Activated CD4-positive, alpha-beta T cell treated with anti-CD3 and anti-CD28 coated beads, Interleukin-2, amount 50 U/mL, for 16 hours (primary cell): ENCODE measurements around the gene SYT11.
"Not testable (repeated sequence)": the region's sequence is repeated elsewhere in the genome, so short reads cannot be mapped to it uniquely, and the experiment has no call there.

Experiments used
- DNase-seq: peaks from one replicate; pipeline ENCODE4 v3.0.0-alpha.2; 2020

The SYT11 gene

DNA sequence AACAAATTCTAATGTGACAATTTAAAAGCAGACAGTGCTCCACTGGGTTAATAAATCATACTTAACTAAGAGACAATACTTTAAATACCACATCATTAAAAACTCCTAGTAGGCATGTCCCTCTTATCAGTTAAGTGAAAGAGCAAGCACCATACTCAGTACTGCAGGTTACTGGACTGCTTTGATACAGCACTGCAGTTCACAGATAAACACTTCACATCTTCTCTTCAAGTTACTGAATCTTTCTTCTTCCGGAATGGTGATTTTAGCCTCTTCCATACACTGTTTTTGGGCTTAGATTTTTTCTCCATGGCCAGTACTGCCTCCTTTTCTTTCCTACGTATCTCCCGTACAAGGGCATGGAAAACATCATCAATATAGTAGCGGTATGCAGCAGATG lies 40.8 kb downstream of the SYT11 start:
- DNase-seq = no peak

DNA sequence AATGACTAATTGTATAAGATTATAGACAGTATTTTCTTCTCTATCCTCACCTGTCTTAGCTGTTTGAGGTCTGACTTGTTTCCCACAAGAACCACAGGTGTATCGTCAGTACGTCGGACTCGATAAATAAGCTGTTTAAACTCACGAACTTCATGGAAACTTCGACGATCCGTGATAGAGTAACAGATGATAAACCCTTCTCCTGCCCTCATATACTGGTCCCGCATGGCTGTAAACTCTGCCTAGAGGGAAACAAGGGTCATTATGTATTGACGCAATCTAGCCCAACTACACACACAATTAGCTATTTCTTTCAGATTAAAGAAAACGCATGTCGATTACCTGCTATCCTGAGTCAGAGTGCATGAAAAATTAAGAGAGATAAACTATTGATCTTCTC lies 44.9 kb downstream of the SYT11 start:
- DNase-seq = no peak

DNA sequence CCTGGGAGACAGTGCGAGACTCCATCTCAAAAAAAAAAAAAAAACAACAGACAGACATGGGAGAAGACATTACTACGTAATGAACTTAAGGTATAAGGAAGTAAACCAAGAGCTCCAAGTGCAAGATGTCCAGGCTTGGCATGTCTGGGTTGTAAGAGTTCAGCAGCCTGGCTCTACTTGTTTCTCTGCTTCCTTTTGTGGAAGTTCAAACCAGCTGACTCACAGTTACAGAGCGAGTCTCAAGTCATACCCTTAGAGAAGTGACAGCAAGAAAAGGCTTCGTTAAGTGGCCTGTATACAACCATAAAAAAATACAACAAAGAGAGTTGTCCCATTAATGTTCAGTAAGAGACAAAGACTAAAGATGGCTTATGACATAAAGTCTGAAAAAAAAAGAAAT lies 50.5 kb downstream of the SYT11 start:
- DNase-seq = peak; percentile 10

DNA sequence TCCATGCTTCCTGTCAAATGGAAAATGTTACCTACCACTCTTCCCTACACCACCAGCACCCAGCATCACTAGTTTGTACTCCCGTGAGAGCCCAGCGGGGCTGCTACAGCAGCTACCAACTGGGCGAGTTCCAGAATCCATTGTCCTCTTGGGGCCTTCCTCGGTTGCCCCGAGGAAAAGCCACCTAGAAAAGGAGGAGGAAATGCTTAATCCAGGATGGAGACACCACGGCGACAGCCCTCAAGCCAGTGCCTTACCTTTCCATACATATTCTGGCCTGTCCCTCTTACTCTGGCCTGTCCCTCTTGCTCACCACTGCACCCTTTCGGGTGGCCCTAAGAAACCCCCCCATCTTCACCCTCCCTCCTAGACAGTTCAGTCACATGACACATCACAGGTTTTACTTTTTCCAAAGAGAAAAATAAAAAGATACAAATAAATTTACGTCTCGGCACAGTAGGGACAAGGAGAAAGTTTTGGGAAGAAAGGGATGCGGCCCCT lies 51.3 kb downstream of the SYT11 start:
- DNase-seq = peak; percentile 16

DNA sequence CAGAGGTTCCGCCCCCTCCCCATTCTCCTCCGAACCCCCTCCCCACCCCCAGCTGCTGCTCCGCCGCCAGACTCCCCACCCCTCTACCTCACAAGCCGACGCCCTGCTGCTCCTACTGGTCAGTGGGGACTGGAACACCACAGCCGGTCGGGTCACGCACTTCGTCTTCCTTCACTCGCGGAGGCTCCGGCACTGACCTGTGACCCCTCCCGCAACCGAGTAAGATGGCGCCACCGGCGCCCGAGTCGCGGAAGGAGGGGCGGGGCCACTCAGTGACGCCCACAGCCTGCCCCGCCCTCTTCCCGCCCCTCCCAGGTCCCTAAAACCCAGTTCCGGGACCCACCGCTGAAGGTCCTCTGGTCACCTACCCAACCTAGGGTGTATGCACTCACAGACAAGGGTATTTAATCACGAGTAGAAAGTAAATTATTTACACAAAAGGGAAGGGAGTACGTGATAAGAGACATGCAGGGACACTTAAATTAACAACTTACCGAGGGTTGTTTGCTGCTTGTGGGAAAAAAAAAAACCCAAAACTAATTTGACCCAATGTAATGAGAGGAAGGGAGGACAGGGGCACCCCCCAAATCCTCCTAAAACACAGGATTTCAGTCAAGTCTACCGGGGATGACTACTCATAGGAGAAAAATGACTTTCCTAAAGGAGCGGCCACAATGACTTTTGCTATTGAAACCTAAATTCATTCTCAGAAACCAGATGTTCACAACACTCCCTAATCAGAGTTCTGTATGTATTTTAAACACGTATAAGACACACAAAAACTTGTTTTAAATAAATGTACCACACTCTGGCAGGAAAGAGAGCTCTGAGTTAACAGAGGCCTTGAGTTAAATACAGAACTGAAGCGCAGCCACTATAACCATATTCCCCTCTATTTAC lies 52.0 kb downstream of the SYT11 start, which contains the start of gene RIT1:
Gene RIT1, minus strand, starts transcription at position 194 of the 900 bp plus-strand sequence. CDS start 588 bp downstream, outside the sequence.
- DNase-seq = peak; percentile 90

DNA sequence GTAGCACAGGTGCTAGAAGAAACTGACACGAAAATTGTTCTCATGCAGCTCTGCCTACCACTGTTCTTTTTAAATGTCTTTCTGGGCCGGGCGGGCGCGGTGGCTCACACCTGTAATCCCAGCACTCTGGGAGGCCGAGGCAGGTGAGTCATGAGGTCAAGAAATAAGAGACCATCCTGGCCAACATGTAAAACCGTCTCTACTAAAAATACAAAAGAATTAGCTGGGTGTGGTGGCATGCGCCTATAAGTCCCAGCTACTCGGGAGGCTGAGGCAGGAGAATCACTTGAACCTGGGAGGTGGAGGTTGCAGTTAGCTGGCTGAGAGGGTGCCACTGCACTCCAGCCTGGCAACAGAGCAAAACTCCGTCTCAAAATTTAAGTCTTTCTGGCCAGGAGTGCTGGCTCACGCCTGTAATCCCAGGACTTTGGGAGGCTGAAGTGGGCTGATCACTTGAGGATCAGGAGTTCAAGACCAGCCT lies 52.7 kb downstream of the SYT11 start:
- DNase-seq = no peak

DNA sequence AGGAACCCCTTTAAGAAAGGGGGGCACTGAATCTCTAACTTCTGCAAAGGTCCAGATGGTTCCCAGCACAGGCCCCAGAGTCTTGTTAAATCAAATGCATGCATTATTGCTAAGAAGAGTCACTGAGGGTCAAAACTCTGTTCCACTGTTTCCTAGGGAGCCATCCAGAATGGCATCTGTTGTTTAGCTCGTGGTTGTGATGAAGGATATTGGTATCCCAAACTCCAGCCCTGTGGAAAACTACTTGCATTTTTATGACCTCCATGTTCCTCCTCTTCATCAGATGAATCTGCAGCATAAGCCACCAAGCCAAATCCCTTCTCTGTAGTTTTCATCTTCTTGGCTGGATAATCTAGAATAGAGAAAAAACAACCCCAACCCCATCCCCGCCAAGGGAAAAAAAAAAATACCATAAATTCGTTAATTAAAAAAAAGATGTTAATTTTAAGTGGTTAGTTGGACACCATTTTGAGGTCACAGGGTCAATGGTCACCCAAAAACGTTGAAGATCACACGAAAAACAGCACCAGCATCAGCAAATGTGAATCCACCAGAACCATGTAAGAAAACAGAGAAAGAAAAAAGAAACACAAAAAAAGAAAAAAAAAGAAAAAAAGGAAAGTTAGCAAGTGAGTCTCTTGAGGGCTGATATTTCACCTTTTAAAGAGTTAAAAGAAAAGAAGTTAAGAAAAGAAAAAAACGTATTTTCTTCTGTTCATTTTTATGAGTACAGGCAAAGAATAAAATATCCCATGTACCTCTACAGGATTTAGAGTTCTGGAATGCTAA lies 54.8 kb downstream of the SYT11 start:
- no peak for DNase-seq

DNA sequence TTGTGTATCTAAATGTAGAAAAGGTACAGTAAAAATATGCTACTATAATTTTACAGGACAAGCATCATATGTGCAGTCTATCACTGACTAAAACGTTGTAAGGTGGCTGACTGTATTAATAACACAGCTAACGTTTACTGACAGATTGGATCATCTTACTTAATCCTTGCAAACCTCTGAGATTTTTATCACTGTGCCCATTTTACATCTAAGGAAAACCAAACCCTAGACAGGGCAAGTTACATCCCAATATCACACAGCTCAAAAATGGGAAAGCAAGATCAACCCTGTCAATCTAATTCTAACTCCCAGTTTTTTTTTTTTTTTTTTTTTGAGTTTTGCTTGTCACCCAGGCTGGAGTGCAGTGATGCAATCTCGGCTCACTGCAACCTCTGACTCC lies 59.3 kb downstream of the SYT11 start:
- DNase-seq = no peak

DNA sequence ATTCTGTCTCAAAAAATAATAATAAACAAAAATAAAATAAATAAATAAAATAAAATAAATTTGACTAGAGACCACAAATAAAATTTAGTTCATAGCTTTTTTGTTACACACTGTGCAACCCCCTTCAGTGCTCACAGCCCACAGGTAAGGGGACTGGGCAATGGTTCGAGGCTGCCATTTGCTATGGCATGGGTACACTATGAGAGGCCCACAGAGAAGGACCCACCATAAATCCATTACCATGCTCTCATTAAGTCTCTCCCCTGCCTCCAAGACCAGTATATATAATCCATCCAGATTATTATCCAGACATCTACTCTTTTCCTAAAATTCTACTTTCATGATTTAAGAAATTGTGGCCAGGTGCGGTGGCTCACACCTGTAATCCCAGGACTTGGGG lies 60.4 kb downstream of the SYT11 start:
- no peak for DNase-seq

DNA sequence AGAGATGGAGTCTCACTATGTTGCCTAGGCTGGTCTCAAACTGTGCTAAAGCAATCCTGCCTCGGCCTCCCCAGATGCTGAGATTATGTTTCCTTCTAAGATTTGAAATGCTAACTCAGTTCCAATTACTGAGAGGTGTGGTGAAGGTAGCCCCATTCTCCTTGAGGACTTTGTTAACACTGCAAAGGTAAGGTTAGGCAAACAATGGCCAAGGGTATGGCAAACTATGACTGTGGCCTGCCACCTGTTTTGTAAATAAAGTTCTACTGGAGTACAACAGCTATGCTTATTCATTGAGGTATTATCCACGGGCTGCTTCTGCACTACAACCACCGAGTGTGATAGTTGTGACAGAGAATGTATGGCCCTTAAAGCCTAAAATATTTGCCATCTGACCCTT lies 61.4 kb downstream of the SYT11 start:
- no peak for DNase-seq

DNA sequence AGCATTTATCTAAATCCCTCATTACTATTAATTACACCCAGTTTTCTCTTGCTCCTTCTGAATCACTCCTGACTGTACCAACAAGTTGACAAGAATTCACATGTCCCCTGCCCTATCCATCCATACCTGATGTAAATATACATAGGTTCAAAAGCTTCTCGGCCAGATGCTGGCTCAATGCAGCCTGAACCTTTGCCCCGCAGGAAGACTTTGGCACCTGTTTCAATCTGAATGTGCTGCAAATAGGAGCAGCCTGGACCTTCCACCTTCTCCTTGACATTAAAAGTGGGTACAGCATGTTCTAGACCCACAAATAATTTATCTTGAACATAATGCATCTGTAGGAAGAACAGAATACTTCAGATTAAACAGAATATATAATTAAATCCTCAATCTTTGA lies 66.1 kb downstream of the SYT11 start:
- no peak for DNase-seq

DNA sequence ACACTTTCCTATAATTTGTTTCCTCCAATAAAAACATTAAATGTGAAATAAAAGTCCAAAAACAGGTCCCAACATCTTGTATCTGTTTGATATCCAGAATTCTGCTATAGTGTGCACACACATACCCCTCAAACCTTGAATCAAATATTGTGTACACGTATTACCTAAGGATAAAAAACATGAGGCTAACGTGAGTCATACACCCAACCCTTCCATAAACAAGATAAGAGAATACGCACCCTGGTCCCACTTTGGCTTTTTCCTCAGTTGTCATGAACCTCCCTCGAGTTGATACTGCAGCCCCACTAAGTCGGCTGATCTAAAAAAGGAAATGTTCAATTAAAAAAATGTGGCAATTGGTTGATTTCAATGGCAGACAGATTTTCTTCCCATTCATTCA lies 69.7 kb downstream of the SYT11 start:
- no peak for DNase-seq

DNA sequence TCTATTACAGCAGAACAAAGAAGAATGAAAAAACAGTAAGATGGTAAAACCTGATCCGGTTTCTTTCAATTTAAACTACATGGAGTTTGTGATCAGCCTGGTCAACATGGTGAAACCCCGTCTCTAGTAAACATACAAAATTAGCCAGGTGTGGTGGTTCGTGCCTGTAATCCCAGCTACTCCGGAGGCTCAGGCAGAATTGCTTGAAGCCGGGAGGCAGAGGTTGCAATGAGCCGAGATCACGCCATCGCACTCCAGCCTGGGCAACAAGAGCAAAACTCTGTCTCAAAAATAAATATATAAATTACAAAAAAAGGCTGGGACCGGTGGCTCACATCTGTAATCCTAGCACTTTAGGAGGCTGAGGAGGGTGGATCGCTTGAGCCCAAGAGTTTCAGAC lies 71.4 kb downstream of the SYT11 start:
- not testable (repeated sequence) for DNase-seq

DNA sequence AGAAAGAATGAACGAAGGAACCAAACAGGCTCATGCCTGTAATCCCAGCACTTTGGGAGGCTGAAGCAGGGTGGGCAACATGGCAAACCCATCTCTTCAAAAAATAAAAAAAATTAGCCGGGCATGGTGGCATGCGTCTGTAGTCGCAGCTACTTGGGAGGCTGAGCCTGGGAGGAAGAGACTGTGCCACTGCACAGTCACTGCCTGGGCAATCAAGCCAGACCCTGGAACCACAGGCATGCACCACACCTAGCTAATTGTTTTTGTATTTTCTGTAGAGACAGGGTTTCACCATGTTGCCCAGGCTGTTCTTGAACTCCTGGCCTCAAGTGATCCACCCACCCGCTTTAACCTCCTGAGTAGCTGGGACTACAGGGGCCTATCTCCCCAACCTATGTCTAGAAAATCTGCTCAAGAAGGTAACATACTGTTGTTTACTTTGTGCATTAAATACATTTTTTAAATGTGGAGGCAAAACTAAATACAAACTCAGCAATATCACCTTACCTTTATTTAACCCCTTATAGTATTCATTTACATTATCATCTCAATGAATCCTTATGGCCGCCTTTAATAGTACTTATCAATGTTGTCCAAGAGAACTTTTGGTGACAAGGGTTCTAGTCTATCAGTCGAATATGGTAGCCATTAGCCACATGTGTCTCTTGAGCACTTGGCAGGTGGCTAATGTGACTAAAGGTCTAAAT lies 72.1 kb downstream of the SYT11 start:
- no peak for DNase-seq

DNA sequence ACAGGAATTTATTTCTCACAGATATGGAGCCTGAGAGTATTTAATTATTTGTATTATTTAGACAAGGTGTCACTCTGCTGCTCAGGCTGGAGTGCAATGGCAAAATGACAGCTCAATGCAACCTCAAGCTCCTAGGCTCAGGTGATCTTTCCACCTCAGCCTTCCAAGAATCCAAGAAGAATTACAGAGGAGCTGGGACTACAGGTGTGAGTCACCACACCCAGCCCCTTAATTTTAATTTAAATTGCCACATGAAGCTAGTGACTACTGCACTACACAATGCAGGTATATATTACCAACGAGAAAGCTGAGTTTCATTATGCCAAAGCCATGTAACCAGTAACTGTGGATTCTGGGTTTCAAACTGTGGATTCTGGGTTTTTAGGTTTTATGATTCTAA lies 72.7 kb downstream of the SYT11 start:
- no peak for DNase-seq

DNA sequence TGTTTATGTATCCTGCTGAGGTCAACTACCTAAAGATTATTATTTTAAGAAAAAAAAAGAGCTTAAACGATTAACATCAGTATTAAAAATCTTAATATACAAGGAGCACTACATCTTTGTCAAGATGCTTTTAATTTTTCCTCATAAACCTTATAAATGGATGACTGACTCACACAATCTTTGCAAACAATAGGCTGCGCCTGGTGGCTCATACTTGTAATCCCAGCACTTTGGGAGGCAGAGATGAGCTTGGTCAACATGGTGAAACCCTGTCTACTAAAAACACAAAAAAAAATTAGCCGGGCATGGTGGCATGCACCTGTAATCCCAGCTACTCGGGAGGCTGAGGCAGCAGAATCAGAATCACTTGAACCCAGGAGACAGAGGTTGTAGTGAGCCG lies 73.1 kb downstream of the SYT11 start:
- DNase-seq = no peak

DNA sequence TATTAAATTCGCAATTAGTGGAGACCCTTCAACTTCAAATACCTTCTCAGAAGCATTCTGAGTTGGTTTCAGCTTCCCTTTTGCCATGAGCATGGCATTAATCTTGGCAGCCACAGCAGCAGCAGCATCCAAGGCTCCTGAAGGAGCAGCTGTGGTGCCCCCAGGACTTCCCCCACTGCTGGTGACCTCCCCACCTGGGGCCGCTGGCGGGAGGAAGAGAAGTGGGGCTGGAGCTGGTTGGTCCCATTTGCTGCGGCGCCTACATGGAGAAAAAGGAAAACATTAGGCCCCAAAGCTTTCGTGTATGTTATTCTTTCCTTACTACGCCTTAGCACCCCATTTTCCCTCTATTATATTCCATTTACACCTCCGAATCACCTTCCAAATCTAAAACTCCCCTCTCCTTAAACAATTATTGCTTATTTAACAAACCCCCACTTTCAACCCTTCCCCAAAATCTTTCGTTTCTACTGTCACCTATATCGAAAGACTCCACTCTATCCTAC lies 74.3 kb downstream of the SYT11 start:
- DNase-seq = no peak

DNA sequence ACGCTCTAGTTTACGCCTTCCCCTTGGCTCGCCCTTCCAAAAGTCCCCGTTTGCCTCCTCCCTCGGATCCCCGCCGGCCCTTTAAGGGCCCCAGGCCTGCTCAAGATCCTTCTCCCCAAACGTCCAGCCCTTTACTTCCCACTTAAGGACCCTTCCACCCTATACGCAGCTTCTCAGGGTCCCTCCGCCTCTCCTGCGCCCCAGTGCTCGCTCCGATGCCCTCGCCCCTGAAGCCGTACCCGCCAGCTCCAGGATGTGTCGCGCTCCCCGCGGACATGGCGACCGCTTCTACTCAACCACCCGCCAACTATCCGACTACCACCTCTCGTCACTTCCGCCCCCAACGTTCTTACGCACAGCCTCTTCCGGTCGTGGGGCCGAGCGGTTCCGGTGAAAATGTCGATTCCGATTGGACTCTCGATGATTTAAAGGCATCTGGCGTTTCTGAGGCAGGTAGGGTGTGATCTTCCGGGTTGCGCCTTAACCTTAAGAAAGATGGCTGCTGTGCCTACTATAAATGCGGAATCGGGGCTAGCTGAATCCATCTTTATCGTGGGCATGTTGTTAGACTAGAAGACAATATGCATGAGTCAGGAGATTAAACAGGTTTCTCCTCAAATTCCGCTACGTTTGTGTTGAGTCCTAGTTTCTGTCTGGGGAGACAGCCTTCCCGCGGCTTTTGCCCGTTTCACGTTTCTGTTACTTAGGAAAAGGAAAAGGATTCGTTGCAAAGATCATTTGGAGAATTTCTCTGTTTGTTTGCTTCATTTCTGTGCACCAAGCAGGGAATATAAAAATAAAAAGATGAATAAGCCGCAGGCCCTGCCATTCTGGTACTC lies 74.9 kb downstream of the SYT11 start, which contains the start of gene KHDC4:
Gene KHDC4, minus strand, starts transcription at position 317 of the 839 bp plus-strand sequence. Its CDS starts 40 bp downstream, at position 277.
- DNase-seq = peak; percentile 98
